Measurements from ENCODE around the gene SSBP3.

GRCh38 chr1:54224233-54224632, 182.0 kb downstream of the SSBP3 start:
- TF ChIP-seq, protein P1, sequence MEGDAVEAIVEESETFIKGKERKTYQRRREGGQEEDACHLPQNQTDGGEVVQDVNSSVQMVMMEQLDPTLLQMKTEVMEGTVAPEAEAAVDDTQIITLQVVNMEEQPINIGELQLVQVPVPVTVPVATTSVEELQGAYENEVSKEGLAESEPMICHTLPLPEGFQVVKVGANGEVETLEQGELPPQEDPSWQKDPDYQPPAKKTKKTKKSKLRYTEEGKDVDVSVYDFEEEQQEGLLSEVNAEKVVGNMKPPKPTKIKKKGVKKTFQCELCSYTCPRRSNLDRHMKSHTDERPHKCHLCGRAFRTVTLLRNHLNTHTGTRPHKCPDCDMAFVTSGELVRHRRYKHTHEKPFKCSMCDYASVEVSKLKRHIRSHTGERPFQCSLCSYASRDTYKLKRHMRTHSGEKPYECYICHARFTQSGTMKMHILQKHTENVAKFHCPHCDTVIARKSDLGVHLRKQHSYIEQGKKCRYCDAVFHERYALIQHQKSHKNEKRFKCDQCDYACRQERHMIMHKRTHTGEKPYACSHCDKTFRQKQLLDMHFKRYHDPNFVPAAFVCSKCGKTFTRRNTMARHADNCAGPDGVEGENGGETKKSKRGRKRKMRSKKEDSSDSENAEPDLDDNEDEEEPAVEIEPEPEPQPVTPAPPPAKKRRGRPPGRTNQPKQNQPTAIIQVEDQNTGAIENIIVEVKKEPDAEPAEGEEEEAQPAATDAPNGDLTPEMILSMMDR (IDR thresholded peaks at IDR 0.05), result no peak
- TF ChIP-seq POLR2A (IDR thresholded peaks at IDR 0.05), result no peak
- no peak for TF ChIP-seq POLR2AphosphoS5 (IDR thresholded peaks at IDR 0.05; ENCODE audit: insufficient read depth in 1 of 2, low read depth in 1 of 2)
